ENCODE data around the gene CD2AP.

CD2AP gene

DNA sequence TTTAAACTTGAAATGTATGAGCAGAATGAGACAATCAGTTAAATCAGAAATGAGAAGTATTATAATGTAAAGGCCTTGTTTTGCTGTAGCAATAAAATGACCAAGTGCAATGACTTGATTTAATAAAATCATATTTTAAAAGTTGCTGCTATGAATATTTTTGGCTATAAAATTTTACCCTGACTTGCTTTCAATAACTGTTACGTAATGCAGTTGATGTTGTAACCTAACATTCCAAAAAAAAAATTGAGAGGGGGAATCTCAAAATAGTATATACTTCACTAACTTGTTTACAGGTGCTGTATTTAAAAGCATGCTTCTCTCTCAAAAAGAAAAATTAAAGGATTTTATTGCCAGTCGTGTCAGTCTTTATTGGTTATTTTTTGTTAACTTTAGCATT lies 149.2 kb downstream of the CD2AP start:
- Histone ChIP-seq H3K4me2 (ENCODE audit: low read depth, low read length, poor library complexity, severe bottlenecking) (no peak overlapping the region), H3K9ac (ENCODE audit: low read length) (no peak overlapping the region), H4K20me1 (ENCODE audit: low read depth, low read length) (peaks cover 11% of the 10 kb centered on the region; the same call in 1 of the 2 replicates), H3K36me3 (ENCODE audit: low read length) (peaks cover 34% of the 10 kb centered on the region), H3K27me3 (ENCODE audit: low read length) (no peaks in the 10 kb centered on the region), H3K9me2 (replicated peaks; ENCODE audit: insufficient read depth, low read length) (no peaks in the 10 kb centered on the region), H3K9me3 (ENCODE audit: insufficient read depth, low read length) (no peaks in the 10 kb centered on the region), H3K79me2 (ENCODE audit: insufficient read depth, low read length) (no peaks in the 10 kb centered on the region), H3F3A (ENCODE audit: insufficient read depth) (peaks cover 32% of the 10 kb centered on the region), H3K4me3 (ENCODE audit: insufficient read depth, low read length, poor library complexity, severe bottlenecking) (no peak overlapping the region), H3K27ac (ENCODE audit: low read depth, low read length) (no peak overlapping the region), H2AFZ (ENCODE audit: low read depth, low read length, severe bottlenecking) (no peak overlapping the region)
- no peak for TF ChIP-seq EZH2phosphoT487 (conservative IDR thresholded peaks at IDR 0.05; ENCODE audit: low read length)
- TF ChIP-seq, protein P1, sequence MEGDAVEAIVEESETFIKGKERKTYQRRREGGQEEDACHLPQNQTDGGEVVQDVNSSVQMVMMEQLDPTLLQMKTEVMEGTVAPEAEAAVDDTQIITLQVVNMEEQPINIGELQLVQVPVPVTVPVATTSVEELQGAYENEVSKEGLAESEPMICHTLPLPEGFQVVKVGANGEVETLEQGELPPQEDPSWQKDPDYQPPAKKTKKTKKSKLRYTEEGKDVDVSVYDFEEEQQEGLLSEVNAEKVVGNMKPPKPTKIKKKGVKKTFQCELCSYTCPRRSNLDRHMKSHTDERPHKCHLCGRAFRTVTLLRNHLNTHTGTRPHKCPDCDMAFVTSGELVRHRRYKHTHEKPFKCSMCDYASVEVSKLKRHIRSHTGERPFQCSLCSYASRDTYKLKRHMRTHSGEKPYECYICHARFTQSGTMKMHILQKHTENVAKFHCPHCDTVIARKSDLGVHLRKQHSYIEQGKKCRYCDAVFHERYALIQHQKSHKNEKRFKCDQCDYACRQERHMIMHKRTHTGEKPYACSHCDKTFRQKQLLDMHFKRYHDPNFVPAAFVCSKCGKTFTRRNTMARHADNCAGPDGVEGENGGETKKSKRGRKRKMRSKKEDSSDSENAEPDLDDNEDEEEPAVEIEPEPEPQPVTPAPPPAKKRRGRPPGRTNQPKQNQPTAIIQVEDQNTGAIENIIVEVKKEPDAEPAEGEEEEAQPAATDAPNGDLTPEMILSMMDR (IDR thresholded peaks at IDR 0.05; ENCODE audit: insufficient read depth, low read length, poor library complexity, severe bottlenecking): no peak

DNA sequence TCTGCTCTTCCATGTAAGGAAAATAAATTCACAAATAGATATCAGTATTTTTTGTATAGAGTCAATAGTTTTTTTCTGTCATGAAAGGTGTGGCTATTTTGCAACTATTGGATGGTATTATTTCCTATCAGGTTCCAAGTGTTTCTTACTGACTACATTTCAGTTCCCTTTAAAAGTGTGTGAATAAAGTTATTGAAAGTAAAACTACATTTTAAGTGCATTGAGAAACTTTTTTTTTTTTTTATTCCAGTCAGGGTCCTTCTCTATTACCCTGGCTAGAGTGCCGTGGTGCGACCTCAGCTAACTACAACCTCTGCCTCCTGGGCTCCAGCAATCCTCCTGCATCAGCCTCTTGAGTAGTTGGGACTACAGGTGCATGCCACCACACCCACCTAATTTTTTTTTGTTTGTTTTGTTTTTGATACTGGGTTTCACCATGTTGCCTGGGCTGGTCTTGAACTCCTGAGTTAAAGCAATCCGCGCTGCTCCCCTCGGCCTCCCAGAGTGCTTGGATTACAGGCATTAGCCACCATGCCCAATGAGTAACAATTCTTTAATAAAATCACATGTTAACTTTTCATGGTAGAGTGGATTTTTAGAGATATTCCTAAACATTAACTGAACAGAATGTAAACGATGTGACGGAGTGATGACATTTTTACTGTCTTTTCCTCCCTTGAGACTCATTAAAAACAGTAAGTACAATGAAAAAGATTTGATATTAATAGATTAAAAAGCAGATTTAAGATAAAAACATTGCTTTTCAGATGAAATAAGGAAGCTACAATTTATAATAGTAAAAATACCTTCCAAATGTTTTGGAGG lies 151.1 kb downstream of the CD2AP start:
- no peak overlapping the region for H2AFZ ChIP-seq (ENCODE audit: low read depth, low read length, severe bottlenecking)
- H3K79me2 ChIP-seq (ENCODE audit: insufficient read depth, low read length): no peaks in the 10 kb centered on the region
- H3K27me3 ChIP-seq (ENCODE audit: low read length): no peaks in the 10 kb centered on the region
- H4K20me1 ChIP-seq (ENCODE audit: low read depth, low read length): 0 out of 2 replicates have a peak, but pooled peaks cover 5% of the 10 kb centered on the region
- no peak overlapping the region for H3K27ac ChIP-seq (ENCODE audit: low read depth, low read length)
- H3K9ac ChIP-seq (ENCODE audit: low read length): no peak overlapping the region
- no peaks in the 10 kb centered on the region for H3K9me3 ChIP-seq (ENCODE audit: insufficient read depth, low read length)
- TF ChIP-seq, protein P1 (IDR thresholded peaks at IDR 0.05; ENCODE audit: insufficient read depth, low read length, poor library complexity, severe bottlenecking): no peak
- no peak for TF ChIP-seq EZH2phosphoT487 (conservative IDR thresholded peaks at IDR 0.05; ENCODE audit: low read length)
- H3K4me2 ChIP-seq (ENCODE audit: low read depth, low read length, poor library complexity, severe bottlenecking): no peak overlapping the region
- peaks cover 27% of the 10 kb centered on the region for H3K36me3 ChIP-seq (ENCODE audit: low read length)
- H3F3A ChIP-seq (ENCODE audit: insufficient read depth): peaks cover 32% of the 10 kb centered on the region
- no peaks in the 10 kb centered on the region for H3K9me2 ChIP-seq (replicated peaks; ENCODE audit: insufficient read depth, low read length)
- H3K4me3 ChIP-seq (ENCODE audit: insufficient read depth, low read length, poor library complexity, severe bottlenecking): no peak overlapping the region

DNA sequence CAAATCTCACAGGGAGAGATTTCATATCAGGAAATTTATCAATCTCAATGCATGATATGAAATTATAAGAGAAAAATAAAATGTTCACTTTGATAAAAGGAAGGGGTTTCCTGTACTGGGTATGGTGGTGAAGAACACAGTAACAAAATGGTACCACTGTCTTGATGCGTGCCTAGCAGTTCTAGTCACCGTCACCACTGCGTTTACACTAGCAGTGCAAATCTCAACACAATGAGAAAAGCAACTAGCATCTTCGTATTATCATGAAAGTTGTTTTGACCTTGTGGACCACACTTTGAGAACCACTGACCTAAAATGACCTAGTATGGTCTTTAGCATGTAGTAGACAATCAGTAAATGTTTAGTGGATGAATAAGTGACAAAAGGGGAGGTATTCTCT lies 152.4 kb downstream of the CD2AP start:
- H3K4me2 ChIP-seq (ENCODE audit: low read depth, low read length, poor library complexity, severe bottlenecking): no peak overlapping the region
- H3K27me3 ChIP-seq (ENCODE audit: low read length): no peaks in the 10 kb centered on the region
- H2AFZ ChIP-seq (ENCODE audit: low read depth, low read length, severe bottlenecking): no peak overlapping the region
- no peaks in the 10 kb centered on the region for H3K9me3 ChIP-seq (ENCODE audit: insufficient read depth, low read length)
- no peaks in the 10 kb centered on the region for H3K79me2 ChIP-seq (ENCODE audit: insufficient read depth, low read length)
- peaks cover 17% of the 10 kb centered on the region; the same call in 1 of the 2 replicates for H3K36me3 ChIP-seq (ENCODE audit: low read length)
- H4K20me1 ChIP-seq (ENCODE audit: low read depth, low read length): no peaks in the 10 kb centered on the region
- H3K9me2 ChIP-seq (replicated peaks; ENCODE audit: insufficient read depth, low read length): no peaks in the 10 kb centered on the region
- peaks cover 29% of the 10 kb centered on the region for H3F3A ChIP-seq (ENCODE audit: insufficient read depth)
- TF ChIP-seq, protein P1 (IDR thresholded peaks at IDR 0.05; ENCODE audit: insufficient read depth, low read length, poor library complexity, severe bottlenecking): no peak
- no peak for TF ChIP-seq EZH2phosphoT487 (conservative IDR thresholded peaks at IDR 0.05; ENCODE audit: low read length)
- no peak overlapping the region for H3K4me3 ChIP-seq (ENCODE audit: insufficient read depth, low read length, poor library complexity, severe bottlenecking)
- H3K9ac ChIP-seq (ENCODE audit: low read length): no peak overlapping the region
- no peak overlapping the region for H3K27ac ChIP-seq (ENCODE audit: low read depth, low read length)
